Endothelial cell of umbilical vein (primary cell): ENCODE measurements around the gene PNKP. TPM values are rescaled to one million over a fixed set of nuclear protein-coding genes. Genes with fewer than 3 reads are reported as not detected.

ENCODE experiments used
- BruUV-seq: library from RNA; stranded (reverse); fragments of 400-500 nt; replicated peaks from 2 replicates; lab custom pipeline; 2021; lab: Mats Ljungman, UMichigan
- CTCF ChIA-PET: fragments of 300-600, 350-600 bp; sonication (Branson Sonifier 250); formaldehyde crosslinking; loops from one replicate; lab custom pipeline; 2021; ENCODE audit warnings: antibody characterized with exemption, inconsistent platforms; lab: Charles Lee
- POLR2A ChIA-PET: fragments of 300-600, 350-600 bp; sonication (Branson Sonifier 250); formaldehyde crosslinking; loops from one replicate; lab custom pipeline; 2021; ENCODE audit warnings: antibody characterized with exemption, inconsistent platforms; lab: Charles Lee
- DNase-seq: peaks from one replicate; pipeline ENCODE4 v3.0.0-alpha.2; 2011; ENCODE audit warnings: low read depth, low spot score
- FAIRE-seq: peaks from 2 replicates; lab custom pipeline; 2011; peaks lifted over from hg19 to GRCh38; lab: Jason Lieb, UNC
- H2AFZ ChIP-seq: 2 replicates; pipeline ENCODE4 v1.6.0; 2012; ENCODE audit warnings: low read depth, low read length, control low read depth, inconsistent platforms
- H3K27ac ChIP-seq: 2 replicates; pipeline ENCODE4 v1.5.1; 2011; ENCODE audit warnings: low read depth, mild to moderate bottlenecking, control low read depth, low read length, moderate library complexity; ENCODE audit not compliant: insufficient read depth
- H3K27me3 ChIP-seq, 2 experiments: 2 replicates each; pipeline versions ENCODE4 v1.6.0 to v1.6.1; 2011; ENCODE audit warnings: low read length in 2 of 2, mixed read lengths in 1 of 2; ENCODE audit not compliant: control insufficient read depth in 2 of 2, insufficient read depth in 2 of 2
- H3K36me3 ChIP-seq, 2 experiments: 2 replicates in 1 of 2; 3 replicates in 1 of 2; pipeline ENCODE4 v1.5.1; 2011; ENCODE audit warnings: low read length in 2 of 2, mild to moderate bottlenecking in 1 of 2, moderate library complexity in 1 of 2; ENCODE audit not compliant: control insufficient read depth in 2 of 2, insufficient read depth in 2 of 2; ENCODE audit errors: extremely low read depth in 1 of 2
- H3K4me1 ChIP-seq: 3 replicates; pipeline ENCODE4 v1.5.1; 2011; ENCODE audit warnings: mild to moderate bottlenecking, low read length; ENCODE audit not compliant: control insufficient read depth, insufficient read depth; ENCODE audit errors: extremely low read depth
- H3K4me2 ChIP-seq: 2 replicates; pipeline ENCODE4 v1.6.1; 2011; ENCODE audit warnings: low read length, control low read depth, mixed read lengths; ENCODE audit not compliant: insufficient read depth
- H3K4me3 ChIP-seq, 3 experiments: fragments of 200-600 bp in 1 of 3; sonication (generic), shearing (Covaris generic) in 1 of 3; replicated peaks in 1 of 3; 2 replicates each; pipeline ENCODE4 v1.5.1; 2011 to 2016; ENCODE audit warnings: control low read depth in 3 of 3, low read length in 3 of 3, mild to moderate bottlenecking in 2 of 3, inconsistent platforms in 1 of 3, low read depth in 1 of 3, moderate library complexity in 1 of 3; ENCODE audit not compliant: insufficient read depth in 1 of 3
- H3K79me2 ChIP-seq: 2 replicates; pipeline ENCODE4 v1.6.0; 2012; ENCODE audit warnings: low read length, inconsistent platforms; ENCODE audit not compliant: control insufficient read depth, insufficient read depth
- H3K9ac ChIP-seq: replicated peaks from 2 replicates; pipeline ENCODE3; 2011; ENCODE audit warnings: low read length, control low read depth; ENCODE audit not compliant: insufficient read depth; ENCODE audit errors: extremely low read depth
- H3K9me1 ChIP-seq: replicated peaks from 3 replicates; pipeline ENCODE4 v1.6.0; 2011; ENCODE audit warnings: mild to moderate bottlenecking, low read length; ENCODE audit not compliant: control insufficient read depth, insufficient read depth; ENCODE audit errors: extremely low read depth
- H3K9me3 ChIP-seq: replicated peaks from 2 replicates; pipeline ENCODE4 v1.5.1; 2012; ENCODE audit warnings: low read length, inconsistent platforms; ENCODE audit not compliant: control insufficient read depth, insufficient read depth
- H4K20me1 ChIP-seq: replicated peaks from 2 replicates; pipeline ENCODE3; 2011; ENCODE audit warnings: mild to moderate bottlenecking, low read length; ENCODE audit not compliant: control insufficient read depth, insufficient read depth; ENCODE audit errors: extremely low read depth
- CTCF ChIP-seq, 2 donors: IDR thresholded peaks; 1 replicate in 1 of 2; 2 replicates in 1 of 2; pipeline ENCODE4 v1.5.1; 2011; ENCODE audit warnings: low read length in 2 of 2, mild to moderate bottlenecking in 2 of 2, moderate library complexity in 2 of 2, control low read depth in 1 of 2, inconsistent platforms in 1 of 2, low read depth in 1 of 2; ENCODE audit not compliant: insufficient read depth in 1 of 2; ENCODE audit errors: extremely low read depth in 1 of 2
- EZH2 ChIP-seq: IDR thresholded peaks from 2 replicates; pipeline ENCODE4 v1.6.1; 2012; ENCODE audit warnings: borderline replicate concordance, low read depth, mild to moderate bottlenecking, moderate library complexity, low read length, inconsistent platforms; ENCODE audit not compliant: severe bottlenecking
- FOS ChIP-seq: IDR thresholded peaks from 2 replicates; pipeline ENCODE4 v1.6.1; 2011; ENCODE audit warnings: mild to moderate bottlenecking, low read length, moderate library complexity, borderline replicate concordance; ENCODE audit not compliant: insufficient read depth
- GATA2 ChIP-seq: IDR thresholded peaks from 2 replicates; pipeline ENCODE4 v1.7.0; 2011; ENCODE audit warnings: low read depth, mild to moderate bottlenecking, moderate library complexity, mixed read lengths, low read length; ENCODE audit not compliant: insufficient read length, insufficient read depth
- JUN ChIP-seq: IDR thresholded peaks from 2 replicates; pipeline ENCODE4 v1.6.1; 2011; ENCODE audit warnings: borderline replicate concordance, low read depth; ENCODE audit not compliant: insufficient read length, insufficient read depth
- MYC ChIP-seq: IDR thresholded peaks from one replicate; pipeline ENCODE4 v1.6.1; 2011; ENCODE audit warnings: mild to moderate bottlenecking, low read depth, low read length
- POLR2A ChIP-seq: IDR thresholded peaks from 2 replicates; pipeline ENCODE4 v1.6.1; 2012; ENCODE audit warnings: low read depth, mild to moderate bottlenecking, control low read depth, low read length
- POLR2AphosphoS5 ChIP-seq: IDR thresholded peaks from 2 replicates; pipeline ENCODE4 v1.6.1; 2012; ENCODE audit warnings: low read depth, mild to moderate bottlenecking, control low read depth, low read length, moderate library complexity; ENCODE audit not compliant: insufficient read depth
- dilution Hi-C: fragments of 300-500 bp; cut with MboI; formaldehyde crosslinking; loops from one replicate; pipeline ENCODE4 v1.15.0; 2019; ENCODE audit warnings: low sequenced_read_pairs; ENCODE audit not compliant: extremely low pct_ligation_motif_present
- intact Hi-C: fragments of 100-400 bp; cut with micrococcal nuclease; formaldehyde crosslinking; loops from one replicate; pipeline ENCODE4 v1.10.0; 2022
- polyA plus RNA-seq, 4 experiments: library from polyadenylated mRNA; depleted of rRNA in 3 of 4; stranded (reverse) in 3 of 4; unstranded in 1 of 4; fragments of >200 nt; gene quantifications; 2 replicates each; pipeline versions ENCODE4 v1.2.1 to v1.2.3, GENCODE V29; 2011 to 2012; ENCODE audit warnings: missing spikeins in 1 of 4
- total RNA-seq: library from RNA; stranded (reverse); gene quantifications from 2 replicates; pipeline ENCODE4 v1.2.3, GENCODE V29; 2021
- TF ChIP-seq, protein P1 (sequence below): IDR thresholded peaks from 2 replicates; pipeline ENCODE4 v1.6.1; 2011; ENCODE audit not compliant: insufficient read depth, insufficient read length

PNKP gene
- total and polyA plus RNA-seq, 2 donors (not counting 3 experiments of a cell fraction or from before 2014, with no cell fraction given) = 39.4 to 112 TPM

GRCh38 chr19:49855676-49856573 is 11.5 kb downstream of the PNKP start:
- H3K4me2 ChIP-seq = no peak overlapping the region
- POLR2A ChIA-PET = no interaction called here
- no peak overlapping the region for H3K4me3 ChIP-seq
- H3K27me3 ChIP-seq = no peaks in the 10 kb centered on the region
- peaks cover 25% of the 10 kb centered on the region for H3K79me2 ChIP-seq
- no peak overlapping the region for H3K27ac ChIP-seq
- DNase-seq (no peak), FAIRE-seq (no peak)
- H3K9me3 ChIP-seq = no peaks in the 10 kb centered on the region
- H3K4me1 ChIP-seq = peaks cover 26% of the 10 kb centered on the region
- no peak overlapping the region for H2AFZ ChIP-seq
- no peaks in the 10 kb centered on the region for H4K20me1 ChIP-seq
- dilution Hi-C loops = no loop called here
- intact Hi-C loops = no loop called here
- no peak overlapping the region for H3K9ac ChIP-seq
- CTCF ChIA-PET = no interaction called here
- BruUV-seq = no TSS peak
- peaks cover 2 to 49% of the 10 kb centered on the region in 2 experiments for H3K36me3 ChIP-seq
- no peaks in the 10 kb centered on the region for H3K9me1 ChIP-seq
- TF ChIP-seq JUN (no peak), CTCF (IDR thresholded peaks at IDR 0.05; ENCODE audit: extremely low read depth in 1 of 2, insufficient read depth in 1 of 2, low read depth in 1 of 2, low read length in 2 of 2) (no peak), MYC (no peak), POLR2AphosphoS5 (no peak), FOS (no peak), EZH2 (no peak), POLR2A (no peak), GATA2 (no peak)
- TF ChIP-seq, protein P1, sequence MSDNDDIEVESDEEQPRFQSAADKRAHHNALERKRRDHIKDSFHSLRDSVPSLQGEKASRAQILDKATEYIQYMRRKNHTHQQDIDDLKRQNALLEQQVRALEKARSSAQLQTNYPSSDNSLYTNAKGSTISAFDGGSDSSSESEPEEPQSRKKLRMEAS = no peak
